Stimulated activated CD4-positive, alpha-beta T cell treated with anti-CD3 and anti-CD28 coated beads, TNF-alpha, amount 100 ng/mL, for 24 hours (primary cell): ENCODE results near the gene GTF2IRD1.
"Not testable (repeated sequence)": the region's sequence is repeated elsewhere in the genome, so short reads cannot be mapped to it uniquely, and the experiment has no call there.

Source experiments
- DNase-seq, 3 experiments: peaks; one replicate each; pipeline ENCODE4 v3.0.0-alpha.2; 2020; ENCODE audit warnings: low read depth in 3 of 3

The GTF2IRD1 gene

DNA sequence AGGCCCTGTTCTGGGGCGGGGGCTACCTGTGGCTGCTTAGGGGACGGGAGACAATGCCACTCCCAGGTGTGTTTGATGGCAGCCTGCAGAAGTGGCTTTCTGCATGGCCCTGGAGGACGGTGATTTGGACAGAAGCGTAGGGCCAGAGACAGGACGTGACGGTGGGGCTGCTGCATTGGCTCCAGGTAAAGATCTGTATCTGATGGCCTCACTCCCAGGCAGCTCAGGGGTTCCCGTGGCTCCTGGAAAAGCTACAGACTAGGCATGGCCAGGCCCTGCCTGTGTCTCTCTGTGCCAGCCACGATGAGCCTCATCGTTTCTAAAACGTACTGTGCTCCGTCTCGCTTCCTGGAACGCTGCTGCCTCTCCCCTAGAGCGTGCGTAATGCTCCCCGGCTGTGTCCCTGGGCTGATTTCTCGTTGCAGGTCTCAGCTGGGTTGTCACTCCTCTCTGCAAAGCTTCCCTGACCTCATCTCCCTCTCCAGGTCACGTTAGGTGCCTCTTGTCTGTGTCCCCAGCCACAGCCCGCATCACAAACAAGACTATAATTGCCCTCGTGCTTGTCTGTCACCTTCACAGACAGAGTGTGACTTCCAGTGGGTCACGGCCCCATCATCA lies 12.6 kb downstream of the GTF2IRD1 start:
- no peak for DNase-seq

DNA sequence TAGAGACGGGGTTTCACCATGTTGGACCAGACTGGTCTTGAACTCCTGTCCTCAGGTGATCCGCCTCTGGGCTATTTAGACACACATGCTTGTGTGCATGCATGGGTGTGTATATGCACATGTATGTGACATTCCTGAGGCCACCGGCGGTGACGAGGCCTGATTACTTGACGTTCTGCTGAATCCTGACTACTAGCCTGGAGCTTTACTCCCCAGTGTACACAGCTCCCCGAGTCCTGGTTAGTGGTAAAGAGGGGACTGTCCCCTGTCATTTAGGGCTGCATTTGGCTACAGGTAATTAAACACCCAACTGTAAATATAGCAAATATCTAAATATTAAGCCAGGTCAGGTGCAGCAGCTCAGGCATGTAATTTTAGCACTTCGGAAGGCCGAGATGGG lies 14.2 kb downstream of the GTF2IRD1 start:
- DNase-seq: no peak

DNA sequence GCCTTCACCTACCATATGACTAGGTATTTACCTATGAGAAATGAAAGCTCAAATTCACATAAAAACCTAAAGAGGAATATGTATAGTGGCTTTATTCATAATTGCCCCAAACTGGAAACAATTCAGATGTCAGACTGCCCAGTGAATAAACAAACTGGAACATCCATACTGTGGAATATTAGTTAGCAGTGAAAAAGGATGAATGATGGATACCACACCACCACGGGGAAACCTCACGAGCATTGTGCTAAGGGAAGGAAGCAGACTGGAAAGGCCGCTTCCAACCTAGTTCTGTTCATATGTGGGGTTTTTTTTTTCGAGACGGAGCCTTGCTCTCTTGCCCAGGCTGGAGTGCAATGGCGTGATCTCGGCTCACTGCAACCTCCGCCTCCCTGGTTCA lies 16.8 kb downstream of the GTF2IRD1 start:
- no peak for DNase-seq

DNA sequence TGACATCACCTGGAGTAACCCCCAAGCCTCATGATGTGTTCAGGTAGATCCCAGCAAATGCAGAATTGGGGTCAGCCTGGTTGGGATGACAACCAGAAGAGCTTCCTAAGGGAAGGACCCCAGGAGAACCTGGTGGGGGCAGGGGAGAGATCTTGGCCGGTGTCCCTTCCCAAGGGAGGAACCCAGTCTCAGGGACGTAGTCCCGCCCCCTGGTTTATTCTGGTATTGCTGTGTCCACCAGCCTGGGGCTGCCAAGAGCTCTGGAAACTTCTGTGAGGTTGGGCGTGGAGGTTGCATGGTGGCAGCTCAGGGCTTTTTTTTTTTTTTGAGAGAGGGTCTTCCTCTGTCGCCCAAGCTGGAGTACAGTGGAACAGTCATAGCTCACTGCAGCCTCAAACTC lies 19.4 kb downstream of the GTF2IRD1 start:
- no peak for DNase-seq

DNA sequence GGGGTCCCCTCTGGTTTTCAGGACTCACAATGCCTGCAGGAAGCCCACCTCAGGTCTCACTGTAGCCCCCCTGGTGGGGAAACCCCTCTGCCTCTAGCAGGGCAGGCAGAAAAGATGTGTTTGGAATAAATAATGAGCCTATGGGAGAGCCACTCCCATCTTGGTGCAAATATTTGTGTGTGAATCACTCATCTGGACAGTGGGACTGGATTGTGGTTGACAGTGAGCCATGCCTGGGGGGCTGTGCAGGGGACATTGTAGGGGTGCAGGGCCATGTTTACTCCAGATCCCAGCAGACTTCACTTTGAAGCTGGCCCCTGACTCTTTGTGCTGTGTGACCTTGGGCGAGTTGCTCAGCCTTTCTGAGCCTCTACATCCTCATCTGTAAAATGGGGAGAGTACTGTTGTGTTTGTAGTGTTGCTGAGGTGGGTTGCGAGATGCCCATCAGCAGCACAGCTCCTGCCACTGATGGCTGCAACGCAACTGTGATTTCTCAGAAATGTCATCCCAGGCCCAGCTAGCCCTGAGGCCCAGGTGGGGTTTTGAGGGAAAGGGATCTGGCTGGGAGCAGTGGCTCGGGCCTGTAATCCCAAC lies 20.7 kb downstream of the GTF2IRD1 start:
- DNase-seq: no peak

DNA sequence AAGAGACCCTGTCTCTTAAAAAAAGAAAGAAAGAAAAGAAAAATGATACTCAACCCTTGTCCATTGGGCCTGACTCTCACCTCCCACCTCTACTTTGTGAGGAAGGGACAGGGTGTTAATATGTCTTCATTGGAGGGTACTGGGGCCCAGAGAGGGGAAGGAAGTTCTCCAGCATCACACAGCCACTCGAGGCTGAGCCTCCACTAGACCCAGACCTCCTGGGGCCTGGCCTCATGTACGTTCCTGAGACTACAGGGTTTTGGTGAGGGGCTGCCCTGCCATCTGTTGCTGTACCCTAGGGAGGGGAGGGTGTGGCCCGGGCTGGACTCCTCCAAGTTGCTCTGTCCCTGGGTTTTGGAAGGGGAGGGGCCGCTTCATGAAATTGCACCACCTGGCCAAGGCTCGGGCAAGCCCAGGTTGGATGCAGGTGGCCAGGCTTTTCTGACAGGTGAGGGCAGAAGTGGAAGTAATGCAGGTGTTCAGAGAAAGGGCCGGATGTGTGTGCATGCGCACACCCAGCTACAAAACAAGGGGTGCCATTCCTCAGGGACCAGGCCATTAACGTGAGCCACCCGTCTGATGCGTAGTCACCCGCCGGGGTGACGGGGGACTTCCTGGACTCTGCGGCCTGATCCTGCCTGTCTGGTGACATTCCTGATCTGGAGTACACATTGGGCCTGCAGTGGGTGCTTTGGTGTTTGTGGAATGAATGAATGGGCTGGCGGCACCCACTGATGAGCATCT lies 21.7 kb downstream of the GTF2IRD1 start:
- no peak for DNase-seq

DNA sequence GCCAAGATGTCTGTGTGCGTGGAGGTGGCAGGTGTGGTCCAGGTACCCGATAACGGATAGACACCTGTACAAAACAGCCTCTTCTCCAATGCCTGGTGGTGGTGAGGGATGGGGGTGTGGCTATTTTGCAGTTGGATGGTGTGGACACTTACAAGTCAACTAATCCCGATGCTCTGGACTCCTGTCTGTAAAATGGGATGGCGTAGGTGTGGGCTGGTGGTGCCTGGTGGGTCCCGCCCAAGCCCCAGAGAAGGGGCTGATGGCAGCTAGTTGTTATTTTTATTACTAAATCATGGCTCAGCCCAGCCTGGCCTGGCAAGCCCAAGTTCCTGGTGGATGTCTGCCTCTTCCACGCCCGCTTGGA lies 22.3 kb downstream of the GTF2IRD1 start:
- DNase-seq: no peak

DNA sequence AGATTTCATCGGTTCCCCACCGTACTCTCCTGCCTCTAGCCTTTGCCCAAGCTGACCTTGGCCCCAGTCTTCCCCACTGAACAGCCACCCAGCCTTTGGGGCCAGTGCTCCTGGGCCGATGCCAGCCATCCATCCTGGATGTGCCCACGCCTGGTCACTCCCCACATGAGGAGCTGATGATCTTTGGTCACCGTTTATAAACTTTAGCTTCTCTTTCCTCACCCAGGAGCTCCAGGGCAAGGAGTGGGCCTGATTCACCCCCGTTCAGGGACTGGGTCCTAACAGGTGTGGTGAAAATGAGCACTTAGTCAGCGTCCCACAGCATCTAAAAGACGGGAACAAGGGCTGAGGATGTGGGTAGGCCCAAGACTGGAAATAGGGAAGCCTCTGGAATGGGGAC lies 22.9 kb downstream of the GTF2IRD1 start:
- DNase-seq: no peak

DNA sequence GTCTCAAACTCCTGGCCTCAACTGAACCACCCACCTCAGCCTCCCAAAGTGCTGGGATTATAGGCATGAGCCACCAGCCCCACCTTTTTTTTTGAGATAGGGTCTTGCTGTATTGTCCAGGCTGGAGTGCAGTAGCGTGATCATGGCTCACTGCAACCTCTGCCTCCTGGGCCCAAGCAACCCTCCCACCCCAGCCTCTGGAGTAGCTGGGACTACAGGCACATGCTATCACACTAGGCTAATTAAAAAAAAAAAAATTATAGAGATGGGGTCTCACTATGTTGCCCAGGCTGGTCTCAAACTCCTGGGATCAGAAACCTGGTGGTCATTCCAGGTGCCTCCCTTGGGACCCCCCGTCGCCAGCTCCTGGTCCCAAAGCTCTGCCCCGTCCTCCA lies 25.0 kb downstream of the GTF2IRD1 start:
- DNase-seq: no peak

DNA sequence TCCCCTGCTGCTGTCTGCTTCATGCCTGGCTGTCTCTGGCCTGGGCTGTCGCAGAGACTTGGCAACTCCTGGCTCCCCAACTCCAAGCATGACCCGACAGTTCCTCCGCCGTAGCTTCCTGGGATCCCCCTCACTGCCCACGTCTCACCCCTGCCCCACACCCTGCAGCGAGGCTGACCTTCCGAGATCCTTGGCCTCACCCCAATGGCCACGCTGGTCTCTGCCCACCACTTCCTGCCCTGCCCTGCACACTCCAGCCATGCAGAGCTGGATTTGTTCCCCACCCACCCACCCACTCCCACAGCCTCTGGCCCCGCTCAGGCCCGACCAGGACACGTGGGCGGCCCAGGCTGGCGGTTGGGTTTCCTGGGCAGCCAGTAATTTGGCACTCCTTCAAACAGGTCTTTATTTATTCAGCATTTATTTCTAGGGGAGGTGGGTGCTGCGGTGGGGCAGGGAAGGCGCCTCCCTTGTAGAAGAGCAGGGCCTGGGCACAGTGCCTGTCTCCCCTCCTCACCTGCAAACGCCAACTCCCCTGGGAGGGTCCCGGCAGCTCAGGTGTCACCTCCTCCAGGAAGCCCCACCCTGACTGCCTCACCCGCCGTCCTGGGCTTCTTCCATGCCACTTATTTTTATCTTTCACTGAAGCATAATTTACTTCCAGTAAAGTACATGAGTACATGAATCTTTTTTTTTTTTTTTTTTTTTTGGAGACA lies 25.5 kb downstream of the GTF2IRD1 start:
- DNase-seq: no peak

DNA sequence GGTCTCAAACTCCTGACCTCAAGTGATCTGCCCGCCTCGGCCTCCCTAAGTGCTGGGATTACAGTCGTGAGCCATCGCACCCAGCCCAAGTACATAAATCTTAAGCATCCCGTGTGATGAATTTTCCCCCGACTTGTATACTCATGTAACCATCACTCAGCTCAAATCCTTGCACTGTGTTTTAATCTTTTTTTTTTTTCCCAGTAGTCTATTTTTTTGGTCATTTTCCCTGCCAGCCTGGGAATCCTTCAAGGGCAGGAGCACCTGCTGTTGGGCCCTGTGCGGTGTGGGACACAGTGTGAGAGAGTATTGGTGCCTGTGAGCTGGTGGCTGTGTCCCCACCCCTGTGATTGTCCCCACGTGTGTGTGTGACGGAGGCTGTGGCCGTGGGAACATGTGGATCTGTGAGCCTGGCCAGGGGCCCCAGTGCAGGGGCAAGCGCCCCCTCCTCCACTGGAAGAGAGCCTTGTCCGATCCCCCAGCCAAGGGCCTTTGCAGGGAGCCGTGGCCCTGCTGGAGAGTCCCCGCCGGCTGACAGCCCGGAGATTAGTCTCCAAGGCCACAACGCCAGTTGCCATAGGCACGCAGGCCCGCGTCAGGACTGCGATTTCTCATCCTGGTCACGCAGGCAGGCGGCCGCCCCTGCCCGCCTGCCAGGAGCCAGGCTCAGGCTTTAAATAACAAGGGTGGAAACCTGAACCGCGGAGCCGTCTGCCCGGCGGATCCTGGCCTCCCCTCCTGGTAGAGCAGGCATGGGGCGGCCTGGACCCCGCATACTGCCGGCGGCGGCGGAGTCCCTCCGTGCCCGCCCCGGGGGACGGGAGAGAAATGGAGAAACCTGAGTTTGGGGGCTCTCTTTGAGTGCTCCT lies 26.5 kb downstream of the GTF2IRD1 start:
- DNase-seq: no peak

DNA sequence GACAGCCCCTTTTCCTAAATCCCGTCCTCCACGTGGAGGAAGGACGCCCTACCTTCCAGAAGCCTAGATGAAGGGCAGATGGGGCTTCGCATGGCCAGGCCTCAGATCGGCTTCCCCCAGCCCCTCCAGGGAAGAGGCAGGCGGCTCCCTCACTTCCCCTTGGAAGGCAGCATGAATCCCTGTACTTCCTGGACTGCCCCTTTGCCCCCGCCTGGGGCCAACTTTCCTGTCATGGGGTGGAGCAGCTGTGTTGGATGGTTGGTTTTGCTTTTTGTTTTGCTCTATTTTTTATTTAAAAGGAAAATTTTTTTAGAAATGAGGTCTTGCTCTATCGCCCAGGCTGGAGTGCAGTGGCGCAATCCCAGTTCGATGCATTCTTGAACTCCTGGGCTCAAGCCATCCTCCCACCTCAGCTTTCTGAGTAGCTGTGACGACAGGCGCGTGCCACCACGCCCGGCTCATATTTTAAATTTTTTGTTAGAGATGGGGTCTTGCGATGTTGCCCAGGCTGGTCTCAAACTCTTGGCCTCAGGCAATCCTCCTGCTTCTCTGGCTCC lies 27.2 kb downstream of the GTF2IRD1 start:
- DNase-seq: no peak

DNA sequence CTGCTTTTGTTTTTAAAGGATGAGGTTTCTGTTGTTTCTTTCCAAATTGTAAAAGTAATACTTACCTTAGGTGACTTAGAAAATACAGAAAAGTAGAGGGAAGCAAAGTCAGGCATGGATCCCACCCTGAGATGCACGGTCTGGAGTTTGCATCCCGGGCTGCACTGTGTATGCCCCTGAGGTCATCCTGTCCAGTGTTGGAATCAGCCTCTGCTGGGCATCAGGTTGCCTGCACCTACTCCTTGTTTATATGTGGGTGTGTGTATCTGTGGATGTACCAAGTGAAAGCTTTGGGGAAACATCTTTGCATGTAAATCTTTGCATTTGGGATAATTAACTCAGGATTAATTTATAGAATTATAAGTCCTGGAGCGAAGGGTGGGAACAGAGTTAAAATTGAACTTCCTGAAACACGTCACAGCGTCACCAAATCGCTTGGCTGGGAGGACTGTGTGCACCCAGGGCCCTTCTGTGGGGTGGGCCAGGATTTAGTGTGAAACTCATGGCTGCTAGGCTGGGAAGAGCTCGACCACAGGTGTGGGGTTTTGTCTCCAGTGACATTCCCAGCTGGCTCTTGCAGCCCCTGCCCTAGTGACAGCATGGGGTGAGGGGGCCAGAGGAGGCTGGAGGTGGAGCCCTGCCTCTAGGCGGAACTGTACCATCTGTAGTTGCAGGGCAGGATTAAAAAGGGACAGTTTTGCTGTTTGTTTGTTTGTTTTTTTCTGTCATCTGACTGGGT lies 27.9 kb downstream of the GTF2IRD1 start:
- no peak for DNase-seq

DNA sequence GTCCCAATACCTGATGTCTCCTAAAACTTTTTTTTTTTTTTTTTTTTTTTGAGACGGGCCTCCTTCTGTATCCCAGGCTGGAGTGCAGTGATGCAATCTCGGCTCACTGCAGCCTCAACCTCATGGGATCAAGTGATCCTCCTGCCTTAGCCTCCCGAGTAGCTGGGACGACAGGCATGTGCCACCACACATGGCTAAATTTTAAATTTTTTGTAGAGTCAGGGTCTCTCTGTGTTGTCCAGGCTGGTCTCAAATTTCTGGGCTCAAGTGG lies 28.4 kb downstream of the GTF2IRD1 start:
- DNase-seq: no peak

DNA sequence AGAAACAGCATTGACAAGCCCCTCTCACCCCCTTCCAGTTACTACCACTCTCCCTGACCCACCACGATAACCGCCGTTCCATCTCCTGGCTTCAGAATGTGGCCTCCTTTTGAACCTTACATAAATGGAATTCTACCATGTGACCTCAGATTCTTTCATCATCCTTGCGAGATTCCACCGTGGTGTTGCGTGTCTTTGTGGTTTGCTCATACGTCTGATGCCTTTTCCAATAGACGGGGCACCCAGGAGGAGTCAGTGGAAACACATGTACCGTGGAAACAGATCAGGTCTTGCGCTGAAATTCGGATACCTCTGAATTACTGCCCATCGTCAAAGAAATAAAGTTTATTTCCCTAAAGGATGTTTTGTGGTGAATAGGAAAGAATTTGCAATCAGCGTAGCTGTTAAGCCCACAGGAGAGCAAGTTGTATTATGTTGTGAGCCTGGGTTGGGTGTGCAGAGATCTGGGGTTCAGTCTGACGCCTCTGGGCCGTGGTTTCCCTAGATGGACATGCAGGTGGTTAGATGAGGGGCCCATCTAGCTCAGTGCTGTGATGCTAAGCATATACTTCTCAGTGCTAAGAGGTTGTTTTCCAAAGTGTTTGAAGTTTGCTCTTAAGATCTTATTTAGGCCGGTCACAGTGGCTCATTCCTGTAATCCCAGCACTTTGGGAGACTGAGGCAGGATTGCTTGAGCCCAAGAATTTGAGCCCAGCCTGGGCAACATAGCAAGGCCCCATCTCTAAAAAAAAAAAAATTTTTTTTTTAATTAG lies 29.1 kb downstream of the GTF2IRD1 start:
- no peak for DNase-seq

DNA sequence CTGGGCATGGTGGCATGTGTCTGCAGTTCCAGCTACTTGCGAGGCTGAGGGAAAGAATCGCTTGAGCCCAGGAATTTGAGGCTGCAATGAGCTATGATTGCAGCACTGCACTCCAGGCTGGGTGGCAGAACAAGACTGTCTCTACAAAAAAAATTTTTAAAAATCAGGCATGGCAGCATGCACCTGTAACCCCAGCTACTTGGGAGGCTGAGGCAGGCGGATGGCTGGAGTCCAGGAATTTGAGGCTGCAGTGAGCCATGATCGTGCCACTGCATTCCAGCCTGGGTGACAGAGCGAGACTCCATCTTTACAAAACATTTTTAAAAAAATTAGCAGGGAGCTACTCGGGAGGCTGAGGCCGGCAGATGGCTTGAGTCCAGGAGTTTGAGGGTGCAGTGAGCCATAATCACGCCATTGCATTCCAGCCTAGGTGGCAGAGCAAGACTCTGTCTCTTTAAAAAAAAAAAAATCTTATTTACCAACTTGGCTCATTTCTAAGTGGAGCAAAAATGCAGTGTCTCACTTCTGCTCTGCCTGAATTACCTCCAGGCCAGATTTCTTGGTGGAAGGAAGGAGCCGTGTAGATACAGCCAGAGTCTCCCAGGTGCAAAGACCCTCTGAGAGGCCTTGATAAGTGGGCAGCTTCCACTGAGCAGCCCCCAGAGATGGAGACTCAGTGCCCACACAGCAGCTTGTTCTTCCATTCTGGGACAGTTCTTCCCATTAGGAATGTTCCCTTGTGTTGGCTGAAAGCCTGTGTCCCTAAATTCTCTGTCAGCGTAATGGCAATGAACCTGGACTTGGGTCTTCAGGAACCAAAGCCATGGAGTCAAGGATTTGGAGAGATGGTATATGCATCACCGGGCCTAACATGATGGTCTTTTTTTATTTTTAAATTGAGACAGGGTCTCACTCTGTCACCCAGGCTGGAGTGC lies 30.0 kb downstream of the GTF2IRD1 start:
- DNase-seq: no peak

DNA sequence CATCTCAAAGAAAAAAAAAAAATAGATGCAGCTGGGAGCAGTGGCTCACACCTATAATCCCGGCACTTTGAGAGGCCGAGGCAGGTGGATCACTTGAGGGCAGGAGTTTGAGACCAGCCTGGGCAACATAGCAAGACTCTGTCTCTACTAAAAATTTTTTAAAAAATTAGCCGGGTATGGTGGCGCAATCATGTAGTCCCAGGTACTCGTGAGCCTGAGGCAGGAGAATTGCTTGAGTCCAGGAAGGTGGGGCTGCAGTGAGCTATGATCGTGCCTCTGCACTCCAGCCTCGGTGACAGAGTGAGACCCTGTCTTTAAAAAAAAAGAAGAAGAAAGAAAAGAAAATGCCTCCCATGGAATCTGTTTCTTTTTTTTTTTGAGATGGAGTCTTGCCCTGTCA lies 31.9 kb downstream of the GTF2IRD1 start:
- no peak for DNase-seq

DNA sequence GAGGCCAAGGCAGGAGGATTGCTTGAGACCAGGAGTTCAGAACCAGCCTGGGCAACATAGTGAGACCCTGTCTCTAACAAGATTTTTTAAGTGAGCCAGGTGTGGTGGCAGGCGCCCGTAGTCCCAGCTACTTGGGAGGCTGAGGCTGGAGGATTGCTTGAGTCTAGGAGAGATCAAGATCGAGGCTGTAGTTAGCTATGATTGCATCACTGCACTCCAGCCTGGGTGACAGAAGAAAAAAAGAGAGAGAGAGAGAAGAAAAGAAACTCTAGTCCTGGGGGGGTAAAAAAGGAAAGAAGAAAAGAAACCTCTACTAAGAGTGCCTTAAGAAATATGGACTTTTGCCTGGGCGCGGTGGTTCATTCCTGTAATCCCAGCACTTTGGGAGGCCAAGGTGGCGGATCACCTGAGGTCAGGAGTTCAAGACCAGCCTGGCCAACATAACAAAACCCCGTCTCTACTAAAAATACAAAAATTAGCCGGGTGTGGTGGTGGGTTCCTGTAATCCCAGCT lies 34.9 kb downstream of the GTF2IRD1 start:
- DNase-seq: not testable (repeated sequence)
